Chondrocyte (in vitro differentiated cells): ENCODE results near the gene PRLR. TPM values are rescaled to one million over a fixed set of nuclear protein-coding genes. Genes with fewer than 3 reads are reported as not detected.

ENCODE experiments used
- DNase-seq: peaks from one replicate; pipeline ENCODE4 v3.0.0; 2021; ENCODE audit warnings: mixed read lengths, low spot score
- H3K27ac Mint-ChIP-seq: one replicate; pipeline ENCODE4 v1.8.0; 2021; ENCODE audit warnings: mild to moderate bottlenecking, moderate library complexity, mixed read lengths; ENCODE audit not compliant: unreplicated experiment
- H3K27me3 Mint-ChIP-seq: 2 replicates; pipeline ENCODE4 v1.8.0; 2021; ENCODE audit warnings: low read depth, mixed read lengths
- H3K36me3 Mint-ChIP-seq: 2 replicates; pipeline ENCODE4 v1.8.0; 2021; ENCODE audit warnings: low read depth, mixed read lengths
- H3K4me1 Mint-ChIP-seq: 2 replicates; pipeline ENCODE4 v1.8.0; 2021; ENCODE audit warnings: low read depth, mild to moderate bottlenecking, mixed read lengths
- H3K4me3 Mint-ChIP-seq: one replicate; pipeline ENCODE4 v1.8.0; 2021; ENCODE audit warnings: mild to moderate bottlenecking, moderate library complexity, mixed read lengths; ENCODE audit not compliant: unreplicated experiment
- H3K9me3 Mint-ChIP-seq: 2 replicates; pipeline ENCODE4 v1.8.0; 2021; ENCODE audit warnings: low read depth, mixed read lengths
- CTCF ChIP-seq: fragments of 200-600 bp; sonication (generic); IDR thresholded peaks from 2 replicates; pipeline ENCODE4 v1.5.0; 2021; ENCODE audit warnings: antibody characterized with exemption, mild to moderate bottlenecking, moderate library complexity
- total RNA-seq: library from RNA; stranded (reverse); gene quantifications from 3 replicates; pipeline ENCODE4 v1.2.1, GENCODE V29; 2021

The PRLR gene
- total RNA-seq, 1 donor from 2014 or later, result 0.05 TPM

- DNase-seq, result no peak
- Mint-ChIP-seq H3K27ac (no peak overlapping the region), H3K27me3 (peaks cover 30% of the 10 kb centered on the region), H3K4me1 (no peaks in the 10 kb centered on the region), H3K9me3 (no peaks in the 10 kb centered on the region), H3K4me3 (no peak overlapping the region), H3K36me3 (no peaks in the 10 kb centered on the region)
- no peak for TF ChIP-seq CTCF
These were observed 142.3 kb downstream of the PRLR start for GRCh38 chr5:35087991-35088390.

GRCh38 chr5:35083150-35083549 is 147.1 kb downstream of the PRLR start:
- H3K4me1 Mint-ChIP-seq, result no peaks in the 10 kb centered on the region
- H3K4me3 Mint-ChIP-seq, result no peak overlapping the region
- H3K36me3 Mint-ChIP-seq, result no peaks in the 10 kb centered on the region
- H3K27me3 Mint-ChIP-seq, result peaks cover 29% of the 10 kb centered on the region
- H3K9me3 Mint-ChIP-seq, result no peaks in the 10 kb centered on the region
- no peak overlapping the region for H3K27ac Mint-ChIP-seq
- DNase-seq, result no peak
- no peak for TF ChIP-seq CTCF

GRCh38 chr5:35082530-35082929 is 147.8 kb downstream of the PRLR start:
- Mint-ChIP-seq H3K4me3 (no peak overlapping the region), H3K36me3 (no peaks in the 10 kb centered on the region), H3K27ac (no peak overlapping the region), H3K27me3 (peaks cover 30% of the 10 kb centered on the region), H3K4me1 (no peaks in the 10 kb centered on the region), H3K9me3 (no peaks in the 10 kb centered on the region)
- no peak for TF ChIP-seq CTCF
- DNase-seq, result no peak

DNA sequence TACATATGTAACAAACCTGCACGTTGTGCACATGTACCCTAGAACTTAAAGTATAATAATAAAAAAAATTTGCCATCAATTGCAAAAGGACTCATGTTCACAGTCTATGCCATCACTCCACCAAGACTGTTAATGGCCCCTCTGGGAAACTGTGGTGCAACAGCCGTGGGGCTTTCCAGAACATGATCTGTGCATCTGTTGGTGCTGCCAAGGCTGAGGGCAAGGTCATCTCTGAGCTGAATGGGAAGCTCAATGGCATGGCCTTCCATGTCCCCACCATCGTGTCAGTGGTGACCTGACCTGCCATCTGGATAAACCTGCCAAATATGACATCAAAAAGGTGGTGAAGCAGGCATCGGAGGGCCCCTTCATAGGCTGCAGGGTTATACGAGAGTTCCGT is 149.2 kb downstream of the PRLR start:
- Mint-ChIP-seq H3K27ac (no peak overlapping the region), H3K27me3 (peaks cover 32% of the 10 kb centered on the region), H3K36me3 (peaks cover 4% of the 10 kb centered on the region), H3K4me3 (no peak overlapping the region), H3K4me1 (no peaks in the 10 kb centered on the region), H3K9me3 (peaks cover 6% of the 10 kb centered on the region)
- no peak for TF ChIP-seq CTCF
- DNase-seq, result no peak

DNA sequence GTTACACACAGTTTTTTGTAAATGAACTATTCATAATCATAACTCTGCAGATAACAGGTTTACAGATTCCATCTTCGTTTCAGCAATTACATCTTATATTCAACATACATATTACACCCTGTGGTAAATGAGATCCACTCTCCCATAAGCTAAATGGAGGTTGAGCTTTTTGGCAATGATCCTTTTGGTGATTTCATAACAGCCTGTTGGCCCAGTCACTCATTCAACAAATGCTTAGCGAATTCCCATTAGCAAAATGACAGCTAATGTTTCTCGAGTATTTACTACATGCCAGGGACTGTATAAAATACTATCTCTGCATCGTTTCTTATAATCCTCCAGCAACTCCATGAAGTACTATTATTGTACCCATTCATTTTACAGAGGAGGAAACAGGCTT is 157.1 kb downstream of the PRLR start:
- H3K4me1 Mint-ChIP-seq, result no peaks in the 10 kb centered on the region
- H3K36me3 Mint-ChIP-seq, result peaks cover 4% of the 10 kb centered on the region
- peaks cover 18% of the 10 kb centered on the region for H3K27me3 Mint-ChIP-seq
- no peak overlapping the region for H3K4me3 Mint-ChIP-seq
- H3K27ac Mint-ChIP-seq, result no peak overlapping the region
- no peak for TF ChIP-seq CTCF
- peaks cover 10% of the 10 kb centered on the region for H3K9me3 Mint-ChIP-seq
- DNase-seq, result no peak
